GM18499 (cell line): Measurements from ENCODE around the gene ARHGAP24.

ENCODE experiments used
- ATAC-seq: cut with Tn5 transposase; IDR thresholded peaks from one replicate; pipeline ENCODE4 v1.9.1; 2021; ENCODE audit warnings: moderate number of reproducible peaks; ENCODE audit not compliant: insufficient read depth, unreplicated experiment

ARHGAP24 gene

DNA sequence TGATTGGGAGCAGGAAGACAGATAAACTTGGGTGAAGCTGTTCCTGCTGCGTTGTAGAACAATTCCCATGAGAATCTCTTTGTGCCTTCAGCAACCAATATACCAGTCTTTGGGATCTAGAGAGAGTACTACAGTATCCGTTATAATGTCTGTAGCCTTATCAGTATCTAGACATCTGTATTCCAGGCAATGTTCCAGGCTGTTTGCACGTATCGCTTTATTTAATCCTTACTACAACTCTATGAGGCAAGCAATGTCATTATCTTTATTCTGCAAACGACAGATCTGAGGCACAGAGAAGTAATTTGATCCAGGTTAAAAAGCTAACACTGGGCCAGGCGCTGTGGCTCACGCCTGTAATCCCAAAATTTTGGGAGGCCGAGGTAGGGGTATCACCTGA is 251.6 kb downstream of the ARHGAP24 start:
- no peak for ATAC-seq

DNA sequence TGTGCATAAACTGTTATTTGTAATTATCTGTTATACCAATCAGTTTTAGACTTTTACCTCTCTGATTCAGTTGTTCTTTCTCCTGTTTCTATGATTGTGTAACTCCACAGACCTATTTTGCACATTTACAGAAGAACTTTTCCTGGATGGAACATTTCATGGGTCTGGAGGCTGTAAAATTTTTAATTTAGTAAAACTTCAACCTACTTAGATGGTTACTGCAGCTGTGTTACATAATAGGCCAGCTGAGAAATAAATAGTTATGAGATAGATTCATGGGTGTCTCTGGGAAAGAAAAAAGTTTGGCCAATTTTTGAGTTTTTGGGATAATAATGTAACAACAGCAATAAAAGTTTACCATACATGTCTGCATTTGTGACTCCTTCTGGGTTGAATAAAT is 253.5 kb downstream of the ARHGAP24 start:
- ATAC-seq: no peak

DNA sequence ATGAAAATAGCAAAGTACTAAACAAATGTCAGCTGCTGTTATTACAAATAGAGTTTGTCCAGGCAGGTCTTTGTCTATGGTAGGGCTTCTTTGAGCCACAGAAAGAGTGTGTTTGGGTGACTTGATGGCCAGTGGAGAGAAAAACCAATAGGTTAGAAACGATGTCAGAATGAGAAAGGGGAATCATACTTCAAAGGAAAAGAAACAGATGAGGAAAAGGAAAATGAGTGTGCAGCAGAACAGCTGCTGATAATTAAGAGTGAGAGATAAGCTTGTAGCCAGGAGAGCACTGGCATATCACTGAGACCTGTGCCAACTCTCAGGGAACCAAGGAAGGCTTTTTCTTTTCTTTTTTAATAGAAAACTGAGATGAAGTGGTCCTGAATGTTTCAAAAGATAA is 257.2 kb downstream of the ARHGAP24 start:
- peak; percentile 88 for ATAC-seq

DNA sequence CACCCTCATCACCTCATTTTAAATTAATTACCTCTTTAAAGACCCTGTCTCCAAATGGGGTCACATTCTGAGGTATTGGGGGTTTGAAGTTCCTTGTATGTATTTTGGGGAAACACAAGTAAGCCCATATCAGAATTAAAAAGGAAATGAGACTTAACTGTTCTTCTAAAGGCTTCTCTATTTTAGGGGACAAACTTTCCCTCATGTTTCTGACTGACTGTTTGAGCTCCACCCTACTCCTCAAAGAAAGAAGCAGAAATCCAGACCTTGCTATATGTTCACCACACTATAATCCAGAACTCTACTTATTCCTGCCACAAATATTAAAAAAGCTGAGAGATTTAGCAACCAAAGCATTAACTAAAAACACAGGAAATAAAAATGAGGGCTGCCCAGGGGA is 258.8 kb downstream of the ARHGAP24 start:
- ATAC-seq: no peak

DNA sequence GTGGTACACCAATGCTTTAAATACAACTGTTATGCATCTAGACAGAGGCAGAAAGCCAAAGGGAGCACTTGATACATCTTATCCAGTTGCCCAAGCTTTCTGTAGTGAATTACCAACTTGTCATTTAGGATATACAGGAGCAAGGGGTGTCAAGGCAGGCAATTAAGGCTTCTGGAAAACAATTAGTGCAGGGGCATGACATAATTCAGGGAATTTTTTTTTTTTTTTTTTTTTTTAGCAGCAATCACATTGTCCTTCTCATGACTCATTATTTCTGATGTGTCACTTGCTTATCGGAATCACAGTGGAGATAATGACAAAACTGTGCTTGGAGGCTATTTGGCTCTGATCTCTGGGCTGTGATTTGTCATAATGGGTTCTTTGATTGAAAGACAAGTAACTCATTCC is 259.5 kb downstream of the ARHGAP24 start:
- no peak for ATAC-seq

DNA sequence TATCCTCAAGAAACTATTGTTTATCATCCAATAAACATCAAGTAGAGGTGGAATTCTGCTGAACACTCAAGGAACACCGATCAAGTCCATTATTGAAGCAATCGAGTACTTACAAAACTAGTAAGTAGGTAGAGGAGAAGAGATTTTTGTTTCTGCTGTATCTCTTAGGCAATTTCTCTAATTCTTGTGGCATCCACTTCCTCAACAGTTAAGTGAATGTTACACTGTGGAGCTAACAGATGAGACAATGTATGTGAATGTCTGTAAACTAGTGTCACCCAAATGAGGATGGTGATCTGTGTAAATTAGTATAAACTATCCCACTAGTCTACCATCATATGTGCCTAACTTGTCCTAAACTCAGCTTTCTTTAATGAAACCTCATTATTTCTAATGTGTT is 261.6 kb downstream of the ARHGAP24 start:
- ATAC-seq: no peak

DNA sequence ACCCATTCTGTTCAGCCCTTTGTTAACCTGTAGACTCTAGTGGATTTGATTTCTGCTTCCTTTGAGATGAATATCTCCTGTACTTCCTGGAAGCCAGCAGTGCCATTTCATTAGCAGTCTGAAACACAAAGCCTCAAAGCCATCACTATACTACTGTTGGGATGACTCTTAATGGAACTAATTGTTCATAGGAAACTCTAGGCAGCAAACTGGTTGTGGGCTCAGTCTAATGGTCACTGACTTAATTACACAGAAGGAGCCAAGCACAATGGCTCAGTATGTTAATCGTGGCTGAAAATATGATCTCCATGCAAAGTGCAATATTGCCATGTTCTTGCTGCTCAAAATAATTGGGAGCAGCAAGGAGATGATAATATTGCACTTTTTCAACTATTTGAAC is 262.3 kb downstream of the ARHGAP24 start:
- ATAC-seq: no peak

DNA sequence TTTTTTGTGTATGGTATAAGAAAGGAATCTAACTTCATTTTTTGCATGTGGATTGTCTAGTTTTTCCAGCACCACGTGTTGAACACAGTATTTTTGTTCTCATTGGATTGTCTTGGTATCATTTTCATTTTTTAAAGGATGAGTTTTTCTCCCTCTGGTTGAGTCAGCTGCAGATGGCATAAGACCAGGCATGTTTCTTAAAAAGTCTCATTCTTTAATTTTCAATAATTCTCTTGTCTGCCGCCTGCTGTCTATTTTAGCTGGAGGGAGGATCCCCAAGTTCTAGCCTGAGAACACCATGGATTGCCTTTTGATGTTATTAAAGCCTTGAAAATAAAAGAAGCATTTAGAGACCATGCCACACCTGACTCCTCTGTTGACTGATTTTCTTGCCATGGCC is 263.8 kb downstream of the ARHGAP24 start:
- ATAC-seq: no peak

DNA sequence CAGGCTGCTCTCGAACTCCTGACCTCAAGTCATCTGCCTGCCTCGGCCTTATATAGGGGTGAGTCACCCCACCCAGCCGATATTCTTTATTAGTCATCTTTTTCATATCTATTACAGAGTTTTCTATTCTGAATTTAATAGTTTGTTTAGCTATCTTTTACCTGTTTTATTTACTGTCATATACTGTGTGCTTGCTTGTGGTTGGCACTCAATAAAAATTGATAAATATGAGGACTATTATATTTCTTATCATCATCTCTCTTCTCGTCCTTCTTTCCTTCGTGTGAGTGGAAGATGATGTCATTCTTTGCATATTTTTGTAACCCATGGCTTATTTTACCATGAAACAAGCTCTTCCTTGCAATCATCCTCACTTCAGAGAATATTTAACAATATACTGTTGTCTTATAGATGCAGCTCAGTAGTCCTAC is 265.5 kb downstream of the ARHGAP24 start:
- ATAC-seq: no peak

DNA sequence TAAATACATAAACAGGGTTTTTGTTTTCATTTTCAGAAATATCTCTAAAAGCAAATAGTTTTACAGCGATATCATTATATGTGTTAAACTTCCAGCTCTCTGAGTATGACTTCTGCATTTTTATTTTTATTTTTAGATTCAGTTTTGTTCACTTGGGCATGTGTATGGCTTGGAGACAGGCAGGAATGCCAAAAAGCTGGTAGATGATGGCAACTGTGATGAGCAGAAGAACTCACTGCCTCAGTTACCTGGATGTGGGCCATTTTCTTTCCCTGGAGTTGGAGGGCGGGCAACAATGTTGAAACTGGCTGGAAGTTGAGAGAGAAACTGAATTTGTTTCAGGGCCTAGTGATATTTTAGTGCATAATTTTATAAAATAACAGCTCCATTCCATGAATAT is 266.4 kb downstream of the ARHGAP24 start:
- ATAC-seq: no peak

DNA sequence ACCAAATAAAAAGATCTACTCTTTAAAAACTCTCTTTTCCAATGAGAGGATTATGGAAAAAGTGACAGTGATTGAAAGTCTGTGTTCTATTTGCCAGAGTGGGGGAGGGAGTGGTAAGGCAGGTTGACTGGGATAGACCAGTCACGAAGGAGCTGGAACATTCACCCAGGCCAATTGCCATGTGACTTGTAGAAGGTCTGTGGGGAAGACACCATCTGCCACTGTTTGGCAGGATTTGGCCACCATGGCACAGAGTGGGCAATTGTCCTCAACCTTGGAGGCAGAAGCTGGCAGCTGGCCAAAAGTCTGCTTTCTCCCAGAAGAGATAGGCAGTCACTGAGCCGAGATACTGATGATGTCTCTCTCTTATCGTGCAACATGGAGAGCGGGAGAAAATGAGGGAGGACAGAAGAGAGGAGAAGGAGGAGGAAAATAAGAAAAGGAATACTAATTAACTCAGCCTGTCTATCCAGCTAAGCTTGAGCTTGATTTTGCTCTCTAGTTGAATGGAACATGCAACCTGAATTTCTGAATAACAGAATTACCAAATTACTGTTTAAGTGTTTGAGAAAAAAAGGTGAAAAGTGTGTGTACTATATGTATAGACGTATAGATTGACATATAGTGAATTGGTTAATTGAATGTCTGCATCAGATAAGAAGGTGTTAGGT is 267.1 kb downstream of the ARHGAP24 start:
- no peak for ATAC-seq

DNA sequence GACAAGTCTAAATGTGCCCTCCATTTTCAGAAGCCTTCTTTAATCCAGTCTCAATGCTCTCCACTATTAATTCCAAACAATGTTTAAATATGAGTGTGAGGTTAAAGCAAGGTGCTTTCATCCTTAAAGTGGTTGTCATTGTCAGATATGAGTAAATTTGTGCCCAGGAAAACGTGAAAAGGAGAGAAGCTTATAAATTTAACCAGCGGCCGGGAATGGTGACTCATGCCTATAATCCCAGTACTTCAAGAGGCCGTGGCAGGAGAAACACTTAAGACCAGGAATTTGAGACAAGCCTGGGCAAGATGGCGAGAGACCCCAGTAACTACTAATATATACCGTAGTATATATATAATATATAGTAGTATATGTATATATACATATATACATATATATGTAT is 270.0 kb downstream of the ARHGAP24 start:
- ATAC-seq: no peak

DNA sequence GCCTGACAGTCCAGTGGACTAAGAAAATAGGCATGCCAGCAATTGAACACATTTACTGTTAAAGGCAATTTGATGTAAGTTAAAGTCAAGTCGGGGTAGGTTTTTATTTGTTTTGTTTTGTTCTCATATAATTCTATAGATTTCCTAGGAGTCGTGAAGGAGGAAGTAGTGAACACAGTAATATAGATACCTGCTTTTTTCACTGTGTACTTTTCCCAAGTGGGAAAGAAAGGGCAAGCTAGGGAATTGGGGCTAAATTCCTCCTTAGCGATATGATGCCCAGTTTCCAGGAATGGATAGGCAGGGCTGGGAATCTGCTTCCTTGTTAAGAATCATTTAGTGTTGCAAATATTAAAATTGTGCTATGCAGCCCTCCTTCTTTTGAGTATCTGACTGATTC is 271.0 kb downstream of the ARHGAP24 start:
- no peak for ATAC-seq

DNA sequence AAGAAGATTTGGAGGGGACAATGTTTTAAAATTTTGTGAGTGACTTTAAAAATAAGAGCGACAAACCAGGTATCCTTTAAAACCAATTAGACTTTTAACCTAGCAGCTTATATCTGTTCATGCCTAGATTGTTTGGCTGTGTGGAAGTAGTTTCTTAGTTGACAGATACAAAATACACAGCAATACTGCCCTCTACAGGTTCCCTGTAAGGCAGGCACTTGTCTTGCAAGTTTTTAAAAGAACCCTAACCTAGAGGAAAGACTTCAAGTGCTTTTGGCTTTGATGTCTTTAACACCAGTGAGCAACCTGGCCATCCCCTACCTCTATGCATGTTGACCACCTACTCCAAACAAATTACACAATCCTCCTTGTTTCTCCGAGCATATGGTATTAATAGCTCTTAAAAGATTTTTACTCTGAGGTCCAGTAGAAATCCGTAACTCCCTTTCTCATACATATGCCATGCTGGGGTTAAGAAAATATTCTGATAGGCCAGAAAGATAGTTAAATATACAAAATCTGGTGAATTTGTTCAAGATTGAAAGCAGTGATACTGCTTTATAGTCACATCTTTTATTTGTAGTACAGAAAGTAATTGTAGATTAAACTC is 273.0 kb downstream of the ARHGAP24 start:
- ATAC-seq: peak; percentile 50

DNA sequence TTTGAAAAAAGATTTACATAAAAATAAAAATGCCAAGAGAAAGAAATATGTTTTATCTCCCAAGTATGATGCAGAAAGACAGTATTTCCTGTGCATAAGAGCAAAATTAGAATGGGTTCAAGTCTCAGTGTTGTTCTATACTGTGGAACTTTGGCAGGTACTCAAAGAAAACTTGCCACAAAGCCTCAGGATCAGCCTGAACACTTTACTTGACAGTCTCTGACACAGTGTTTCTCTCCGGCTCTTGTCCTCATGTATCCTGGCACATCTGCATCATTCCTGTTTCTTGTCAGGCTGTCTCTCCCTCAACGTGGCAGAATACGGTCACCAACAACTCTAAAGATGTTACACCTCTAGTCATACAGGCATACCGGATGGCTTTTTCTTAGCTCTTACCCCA is 273.7 kb downstream of the ARHGAP24 start:
- no peak for ATAC-seq

DNA sequence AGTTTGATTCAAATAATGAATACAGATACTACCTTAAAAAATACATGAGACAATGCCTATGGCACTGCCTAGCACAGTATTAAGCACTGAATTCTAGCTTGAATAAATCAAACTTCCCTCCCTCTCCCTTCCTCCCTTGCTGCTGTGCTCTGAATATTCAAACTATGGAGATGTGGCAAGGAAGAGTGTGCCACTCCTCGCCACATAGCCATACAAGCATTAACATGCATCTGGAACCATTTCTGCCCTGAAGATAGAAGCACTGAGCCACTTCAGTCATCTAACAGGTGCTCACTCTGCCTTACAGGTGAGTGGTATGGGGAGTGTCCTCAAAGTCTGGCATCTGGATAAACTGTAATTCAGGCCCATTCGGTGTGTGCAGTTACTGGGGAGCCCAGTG is 276.9 kb downstream of the ARHGAP24 start:
- ATAC-seq: no peak

DNA sequence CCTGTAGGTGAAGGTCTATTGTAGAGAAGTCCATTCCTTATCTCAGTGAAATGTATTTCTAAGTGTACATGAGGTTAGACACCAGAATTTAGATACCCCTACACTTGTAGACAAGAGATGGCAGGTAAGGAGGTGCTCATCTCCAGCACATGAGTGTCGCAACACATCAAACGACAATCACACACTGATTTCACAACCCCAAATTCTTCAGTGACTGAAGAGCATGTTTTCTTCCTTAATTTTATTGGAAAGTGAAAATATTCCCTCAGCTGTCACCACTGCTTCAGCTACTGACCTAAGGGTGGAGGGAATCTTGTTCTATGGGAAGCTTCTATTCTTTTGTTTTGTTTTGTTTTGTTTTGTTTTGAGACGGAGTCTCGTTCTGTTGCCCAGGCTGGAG is 280.3 kb downstream of the ARHGAP24 start:
- no peak for ATAC-seq

DNA sequence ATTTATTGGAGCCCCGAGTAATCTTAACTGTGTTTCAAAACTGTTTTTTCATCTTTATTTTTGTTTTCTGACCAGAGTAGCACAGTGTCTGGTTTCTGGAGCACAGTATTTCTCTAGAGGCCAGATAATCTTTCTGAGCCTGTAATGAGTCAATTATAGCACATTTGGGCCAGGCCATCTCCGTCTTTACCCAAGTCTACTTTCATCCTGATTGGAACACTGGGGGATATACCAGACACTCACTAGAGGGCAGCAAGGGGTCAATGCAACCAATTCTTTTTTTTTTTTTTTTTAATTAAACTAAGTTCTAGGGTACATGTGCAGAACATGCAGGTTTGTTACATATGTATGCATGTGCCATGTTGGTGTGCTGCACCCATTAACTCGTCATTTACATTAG is 282.0 kb downstream of the ARHGAP24 start:
- ATAC-seq: no peak

DNA sequence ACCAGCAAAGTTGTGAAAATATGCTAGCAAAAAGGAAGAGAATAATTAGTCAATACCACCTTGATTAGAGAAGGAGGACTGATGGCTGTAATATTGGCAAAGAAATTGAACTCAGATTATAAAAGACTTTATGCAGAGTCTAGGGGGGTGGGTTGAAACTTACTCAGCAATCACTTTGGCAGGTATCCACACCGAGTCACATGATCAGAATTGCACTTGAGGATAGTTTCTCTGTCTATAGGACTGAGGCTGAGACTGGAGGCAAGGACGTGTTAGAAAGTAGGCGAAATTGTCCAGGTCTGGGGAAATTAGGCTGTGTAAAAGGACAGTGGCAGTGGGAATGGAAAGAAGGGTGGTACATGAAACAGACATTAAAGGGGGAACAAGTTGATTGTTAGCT is 284.4 kb downstream of the ARHGAP24 start:
- ATAC-seq: no peak

DNA sequence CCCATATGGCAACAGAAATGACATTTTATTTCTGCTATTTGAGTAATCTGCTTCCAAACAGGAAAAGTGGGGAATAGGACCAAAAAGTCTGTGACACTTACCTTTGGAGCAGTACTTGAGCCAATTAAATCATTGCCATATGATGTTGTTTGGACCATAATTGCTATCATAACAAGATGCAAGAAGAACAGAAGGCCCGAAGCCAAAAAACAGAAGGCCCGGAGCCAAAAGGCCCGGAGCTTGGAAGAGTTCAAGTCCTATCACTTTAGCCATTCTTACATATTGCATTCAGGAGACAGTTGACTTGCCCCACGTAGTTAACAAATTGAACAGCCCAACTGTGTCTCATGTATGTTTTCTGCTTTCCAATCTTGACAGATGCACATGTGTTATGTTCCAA is 285.6 kb downstream of the ARHGAP24 start:
- ATAC-seq: no peak

DNA sequence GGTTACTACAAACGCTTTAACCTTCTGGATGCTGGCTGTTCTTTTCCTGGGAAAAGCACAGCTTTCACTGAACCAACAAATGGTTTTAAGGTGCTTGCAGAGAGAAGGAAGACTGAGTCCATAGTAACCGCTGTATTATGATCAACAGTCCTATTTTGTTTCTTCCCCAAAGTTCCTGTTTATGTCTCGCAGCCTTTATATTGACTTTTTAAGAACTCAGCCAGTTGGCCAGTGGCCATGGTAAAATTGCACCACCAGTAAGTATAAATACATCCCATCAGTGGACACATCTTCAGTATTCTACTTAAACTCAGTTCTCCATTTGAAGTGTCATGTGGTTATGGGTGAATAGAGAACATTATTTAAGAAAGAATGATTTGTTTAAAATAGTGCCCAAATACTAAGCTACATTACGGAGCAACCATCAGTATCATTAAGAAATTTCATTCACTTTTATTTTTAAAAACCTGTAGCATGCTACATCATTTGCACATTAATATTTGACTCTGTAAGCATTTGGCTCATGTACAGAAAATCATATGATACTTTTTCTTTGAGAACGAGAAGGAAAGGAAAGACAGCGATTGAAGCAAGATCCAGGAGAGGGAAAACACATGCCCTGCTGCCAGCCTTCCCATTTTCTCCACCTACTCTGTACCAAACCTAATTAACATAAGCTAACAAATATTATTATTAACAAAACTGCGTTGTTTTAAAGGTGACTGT is 287.0 kb downstream of the ARHGAP24 start:
- ATAC-seq: no peak

DNA sequence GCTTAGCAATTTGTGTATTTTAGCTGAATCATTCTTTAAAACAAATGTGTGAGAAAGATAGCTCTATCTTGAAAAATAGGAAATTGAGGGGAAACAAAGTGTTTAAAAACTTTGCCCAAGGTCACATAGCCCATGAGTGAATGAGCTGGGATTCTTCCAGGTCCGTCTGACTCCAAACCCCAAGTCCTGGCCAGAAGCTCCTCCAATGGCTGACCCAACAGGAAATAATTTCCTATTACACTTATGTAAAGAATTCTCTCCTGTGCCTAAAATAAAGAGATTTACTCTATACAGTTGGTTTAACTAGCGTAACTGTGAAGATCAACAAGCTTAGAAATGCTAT is 287.6 kb downstream of the ARHGAP24 start:
- no peak for ATAC-seq
